Skin of body (tissue), 2 donors: ENCODE measurements around the gene METTL26. TPM values are rescaled to one million over a fixed set of nuclear protein-coding genes. Genes with fewer than 3 reads are reported as not detected.

ENCODE experiments used
- DNase-seq: peaks from one replicate; lab custom pipeline; 2025; lab: John Stamatoyannopoulos, UW
- total RNA-seq: library from RNA; depleted of rRNA; stranded (reverse); fragments of >200 nt; gene quantifications from one replicate; pipeline ENCODE4 v1.2.3, GENCODE V29; 2014

METTL26 gene
- total RNA-seq, 1 donor from 2014 or later, result 22.9 TPM

GRCh38 chr16:596736-597060, 39.4 kb downstream of the METTL26 start:
- DNase-seq, result no peak

GRCh38 chr16:595942-596735, 40.0 kb downstream of the METTL26 start:
- DNase-seq, result no peak

- no peak for DNase-seq
Measured at GRCh38 chr16:595094-595528, 41.0 kb downstream of the METTL26 start.

GRCh38 chr16:593807-594206, 42.3 kb downstream of the METTL26 start:
- no peak for DNase-seq

- no peak for DNase-seq
Measured at GRCh38 chr16:593406-593805, 42.7 kb downstream of the METTL26 start.

GRCh38 chr16:592518-593306, 43.4 kb downstream of the METTL26 start:
- no peak for DNase-seq

- no peak for DNase-seq
Measured at GRCh38 chr16:591892-592517, 44.1 kb downstream of the METTL26 start.

- DNase-seq, result no peak
Measured at GRCh38 chr16:591231-591630, 44.9 kb downstream of the METTL26 start.

- DNase-seq, result no peak
Measured at GRCh38 chr16:590815-591200, 45.3 kb downstream of the METTL26 start.

GRCh38 chr16:590188-590814, 45.8 kb downstream of the METTL26 start:
- DNase-seq, result no peak

- DNase-seq, result peak; percentile 97
Measured at GRCh38 chr16:589658-590187, 46.4 kb downstream of the METTL26 start, which contains the start of gene RAB40C. RAB40C (plus strand) TSS chr16:590066; CDS start chr16:590292, 226 bp downstream.

- peak; percentile 97 for DNase-seq
Measured at GRCh38 chr16:588889-589657, 47.0 kb downstream of the METTL26 start.

- no peak for DNase-seq
Measured at GRCh38 chr16:588639-588888, 47.5 kb downstream of the METTL26 start.

GRCh38 chr16:586645-587590, 49.2 kb downstream of the METTL26 start:
- DNase-seq, result no peak

- no peak for DNase-seq
Measured at GRCh38 chr16:586047-586644, 50.0 kb downstream of the METTL26 start.

- no peak for DNase-seq
Measured at GRCh38 chr16:585351-585750, 50.8 kb downstream of the METTL26 start.
